HepG2 (cell line): ENCODE measurements around the gene CAMSAP3. TPM values are rescaled to one million over a fixed set of nuclear protein-coding genes. Genes with fewer than 3 reads are reported as not detected.

Experiments used
- ARID4A ChIP-seq: sonication (generic); formaldehyde crosslinking; IDR thresholded peaks from 2 replicates; pipeline ENCODE4 v1.5.0; 2020; ENCODE audit warnings: mild to moderate bottlenecking, missing genetic modification reagents, borderline replicate concordance
- ETS1 ChIP-seq: sonication (generic); formaldehyde crosslinking; IDR thresholded peaks from 2 replicates; pipeline ENCODE4 v1.4.0; 2020; ENCODE audit warnings: missing genetic modification reagents
- ETV5 ChIP-seq: IDR thresholded peaks from 2 replicates; pipeline ENCODE4 v1.6.1; 2018; ENCODE audit warnings: missing biosample characterization, missing genetic modification reagents, inconsistent platforms, borderline replicate concordance
- HNRNPLL ChIP-seq: fragments of 200-400 bp; formaldehyde crosslinking; IDR thresholded peaks from 2 replicates; pipeline ENCODE4 v1.6.1; 2017; ENCODE audit warnings: mild to moderate bottlenecking, low read depth, low read length; ENCODE audit not compliant: poor library complexity, severe bottlenecking
- KMT2B ChIP-seq: IDR thresholded peaks from 2 replicates; pipeline ENCODE4 v1.6.1; 2016; ENCODE audit warnings: missing genetic modification reagents, missing compliant biosample characterization
- MEF2D ChIP-seq: sonication (generic); formaldehyde crosslinking; IDR thresholded peaks from 2 replicates; pipeline ENCODE4 v1.5.1; 2020; ENCODE audit warnings: mild to moderate bottlenecking, missing genetic modification reagents
- MEIS2 ChIP-seq: sonication (generic); formaldehyde crosslinking; IDR thresholded peaks from 2 replicates; pipeline ENCODE4 v1.9.0; 2021; ENCODE audit warnings: mild to moderate bottlenecking, missing genetic modification reagents
- MNT ChIP-seq: fragments of 450-650 bp; IDR thresholded peaks from 2 replicates; pipeline ENCODE4 v1.6.1; 2016
- NFIC ChIP-seq: IDR thresholded peaks from 2 replicates; pipeline ENCODE4 v1.6.1; 2012; ENCODE audit warnings: mild to moderate bottlenecking, low read length, inconsistent platforms
- TCF12 ChIP-seq, 2 experiments: fragments of 450-650 bp in 1 of 2; sonication (generic) in 1 of 2; formaldehyde crosslinking in 1 of 2; IDR thresholded peaks; 2 replicates each; pipeline versions ENCODE4 v1.6.1 to v1.8.0; 2017 to 2022; ENCODE audit warnings: antibody characterized with exemption in 1 of 2, mild to moderate bottlenecking in 1 of 2, missing genetic modification reagents in 1 of 2, moderate library complexity in 1 of 2
- ZNF143 ChIP-seq: sonication (generic); formaldehyde crosslinking; IDR thresholded peaks from 2 replicates; pipeline ENCODE4 v1.4.0; 2020; ENCODE audit warnings: missing genetic modification reagents
- ZNF160 ChIP-seq: sonication (generic); formaldehyde crosslinking; IDR thresholded peaks from 2 replicates; pipeline ENCODE4 v1.8.0; 2022; ENCODE audit warnings: mild to moderate bottlenecking, inconsistent platforms, missing genetic modification reagents
- ZNF232 ChIP-seq: sonication (generic); formaldehyde crosslinking; IDR thresholded peaks from 2 replicates; pipeline ENCODE4 v1.4.0; 2020; ENCODE audit warnings: missing genetic modification reagents, borderline replicate concordance
- ZNF260 ChIP-seq: sonication (generic); formaldehyde crosslinking; IDR thresholded peaks from 2 replicates; pipeline ENCODE4 v1.4.0; 2020; ENCODE audit warnings: missing genetic modification reagents, low read depth, mild to moderate bottlenecking, borderline replicate concordance
- ZNF281 ChIP-seq: sonication (generic); formaldehyde crosslinking; IDR thresholded peaks from 2 replicates; pipeline ENCODE4 v1.4.0; 2020; ENCODE audit warnings: missing genetic modification reagents, borderline replicate concordance
- ZNF3 ChIP-seq: IDR thresholded peaks from 2 replicates; pipeline ENCODE4 v1.7.0; 2017; ENCODE audit warnings: inconsistent platforms
- ZNF317 ChIP-seq: sonication (generic); formaldehyde crosslinking; IDR thresholded peaks from 2 replicates; pipeline ENCODE4 v1.5.0; 2020; ENCODE audit warnings: mild to moderate bottlenecking, missing genetic modification reagents
- ZSCAN9 ChIP-seq: IDR thresholded peaks from 2 replicates; pipeline ENCODE4 v1.6.1; 2016; ENCODE audit warnings: borderline replicate concordance
- polyA plus RNA-seq, 8 experiments: library from polyadenylated mRNA; depleted of rRNA in 3 of 8; stranded (reverse) in 7 of 8; unstranded in 1 of 8; fragments of >200 nt; fragmentation: Illumina TruSeq in 4 of 8; extraction: Trizol in 4 of 8; gene quantifications; 2 replicates each; pipeline versions ENCODE4 v1.2.1 to v1.2.3, GENCODE V29; 2011 to 2016; ENCODE audit warnings: low read depth in 4 of 8, missing spikeins in 1 of 8, mixed read lengths in 1 of 8; ENCODE audit not compliant: insufficient read depth in 1 of 8
- total RNA-seq, 5 experiments: library from RNA; depleted of rRNA; stranded (reverse); fragments of >200 nt; fragmentation: Illumina TruSeq; extraction: Trizol; gene quantifications; 2 replicates each; pipeline ENCODE4 v1.2.3, GENCODE V29; 2016; ENCODE audit warnings: low read depth in 1 of 5

The CAMSAP3 gene
- total and polyA plus RNA-seq, 2 of the 13 experiments (the other 11 are each of a cell fraction or from before 2014, with no cell fraction given): 10.8 to 11.8 TPM

DNA sequence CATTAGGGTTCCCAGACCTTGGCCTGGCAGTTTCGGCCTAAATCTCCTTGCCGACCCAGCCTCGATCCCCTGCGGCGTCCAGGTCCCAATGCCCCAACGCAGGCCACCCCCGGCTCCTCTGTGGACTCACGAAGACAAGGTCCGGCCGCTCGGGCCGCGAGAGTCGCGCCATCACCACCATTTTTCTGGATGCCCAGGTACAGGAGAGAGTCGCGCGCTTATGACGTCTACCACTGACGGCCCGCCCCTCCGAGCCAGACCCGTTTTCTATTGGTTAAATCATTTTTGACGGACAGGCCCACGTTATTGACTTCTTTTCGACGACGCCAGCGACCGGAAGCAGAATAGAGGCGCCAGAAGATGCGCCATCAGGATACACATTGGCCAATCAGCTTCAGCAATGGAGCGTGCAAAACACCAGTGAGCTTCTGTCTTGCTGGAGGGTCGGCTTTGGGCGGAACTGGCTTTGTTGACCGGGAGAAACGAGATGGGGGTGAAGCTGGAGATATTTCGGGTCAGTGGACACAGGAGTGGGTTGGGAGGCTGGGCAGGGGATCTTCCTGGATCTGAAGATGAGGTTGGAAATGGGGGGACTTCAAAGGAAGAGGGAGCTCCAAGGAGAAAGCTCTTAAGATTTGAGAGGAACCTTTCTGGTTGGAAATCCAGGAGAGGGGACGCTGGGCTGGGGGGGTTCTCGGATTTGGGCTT, 33.8 kb downstream of the CAMSAP3 start, which contains the start of the genes PET100 and XAB2 (continued):
- TF ChIP-seq ZNF143 (CRISPR knock-in tag): peak; percentile 62; the same call in 1 of the 2 replicates
- no peak for TF ChIP-seq ETS1 (CRISPR knock-in tag)
- TF ChIP-seq ZNF317 (CRISPR knock-in tag): 0 out of 2 replicates have a peak, but pooled peaks have one; percentile 51
- peak; percentile 81; the same call in 1 of the 2 replicates for TF ChIP-seq ETV5 (CRISPR knock-in tag)
- TF ChIP-seq MEIS2 (CRISPR knock-in tag): peak; percentile 57; the same call in 1 of the 2 replicates
- peak; percentile 54 for TF ChIP-seq MNT
- TF ChIP-seq KMT2B (CRISPR knock-in tag): peak; percentile 45; the same call in 1 of the 2 replicates
- 0 out of 2 replicates have a peak, but pooled peaks have one; percentile 63 for TF ChIP-seq NFIC
- peak; percentile 90 for TF ChIP-seq ARID4A
- TF ChIP-seq HNRNPLL: peak; percentile 46
- no peak for TF ChIP-seq ZSCAN9 (CRISPR knock-in tag)
- no peak for TF ChIP-seq ZNF160
- peak; percentile 52; the same call in 1 of the 2 replicates for TF ChIP-seq ZNF232 (CRISPR knock-in tag)
- TF ChIP-seq ZNF260: no peak
- no peak for TF ChIP-seq ZNF281 (CRISPR knock-in tag)
- TF ChIP-seq ZNF3 (CRISPR knock-in tag): no peak
- no peak for TF ChIP-seq TCF12 (IDR thresholded peaks at IDR 0.05)
- TF ChIP-seq TCF12 (CRISPR knock-in tag; IDR thresholded peaks at IDR 0.05): 0 out of 2 replicates have a peak, but pooled peaks have one; percentile 49
- 0 out of 2 replicates have a peak, but pooled peaks have one; percentile 75 for TF ChIP-seq MEF2D (CRISPR knock-in tag)
